Liver (tissue), 9 donors: ENCODE data around the gene CNTROB. TPM values are rescaled to one million over a fixed set of nuclear protein-coding genes. Genes with fewer than 3 reads are reported as not detected.

ENCODE experiments used
- DNase-seq: peaks from one replicate; pipeline ENCODE4 v3.0.0-alpha.2; 2017; ENCODE audit warnings: low spot score
- H3K27ac ChIP-seq, 2 donors: one replicate each; pipeline ENCODE4 v1.7.0; 2013; ENCODE audit warnings: inconsistent platforms in 2 of 2, low read length in 2 of 2, control low read depth in 1 of 2, low read depth in 1 of 2, mild to moderate bottlenecking in 1 of 2
- H3K27me3 ChIP-seq, 4 donors: one replicate each; pipeline versions ENCODE4 v1.6.1 to v1.7.0; 2013; ENCODE audit warnings: low read length in 3 of 4, inconsistent platforms in 1 of 4, mild to moderate bottlenecking in 1 of 4, moderate library complexity in 1 of 4; ENCODE audit not compliant: control insufficient read depth in 4 of 4, insufficient read depth in 4 of 4
- H3K36me3 ChIP-seq, 4 donors: one replicate each; pipeline versions ENCODE4 v1.6.1 to v1.7.0; 2013; ENCODE audit warnings: low read length in 3 of 4, mild to moderate bottlenecking in 3 of 4, low read depth in 1 of 4, moderate library complexity in 1 of 4; ENCODE audit not compliant: control insufficient read depth in 4 of 4, insufficient read depth in 3 of 4
- H3K4me1 ChIP-seq, 4 donors: one replicate each; pipeline versions ENCODE4 v1.6.1 to v1.7.0; 2013; ENCODE audit warnings: low read length in 3 of 4, mild to moderate bottlenecking in 3 of 4, moderate library complexity in 1 of 4; ENCODE audit not compliant: control insufficient read depth in 4 of 4, insufficient read depth in 4 of 4
- H3K4me3 ChIP-seq, 3 donors: one replicate each; pipeline versions ENCODE4 v1.6.1 to v1.7.0; 2013; ENCODE audit warnings: low read length in 3 of 3, control low read depth in 1 of 3, low read depth in 1 of 3, mild to moderate bottlenecking in 1 of 3
- H3K9ac ChIP-seq, 2 donors: one replicate each; pipeline ENCODE4 v1.7.0; 2013; ENCODE audit warnings: low read length in 2 of 2, mild to moderate bottlenecking in 2 of 2, moderate library complexity in 2 of 2, control low read depth in 1 of 2, low read depth in 1 of 2
- H3K9me3 ChIP-seq, 4 donors: one replicate each; pipeline versions ENCODE4 v1.6.1 to v1.7.0; 2013; ENCODE audit warnings: low read length in 3 of 4; ENCODE audit not compliant: control insufficient read depth in 4 of 4
- EGR1 ChIP-seq, 2 donors: IDR thresholded peaks; 2 replicates each; pipeline ENCODE4 v1.6.1; 2016 to 2018; ENCODE audit warnings: antibody characterized with exemption in 2 of 2, low read depth in 2 of 2
- HNF4A ChIP-seq, 2 donors: conservative IDR thresholded peaks; 2 replicates each; pipeline ENCODE4 v1.6.1; 2016; ENCODE audit warnings: antibody characterized with exemption in 2 of 2, mild to moderate bottlenecking in 2 of 2
- RAD21 ChIP-seq, 2 donors: IDR thresholded peaks; 2 replicates each; pipeline ENCODE4 v1.6.1; 2016; ENCODE audit warnings: antibody characterized with exemption in 2 of 2, mild to moderate bottlenecking in 2 of 2
- SP1 ChIP-seq: IDR thresholded peaks from 2 replicates; pipeline ENCODE4 v1.6.1; 2018; ENCODE audit warnings: antibody characterized with exemption, mild to moderate bottlenecking
- ZBTB33 ChIP-seq: IDR thresholded peaks from 2 replicates; pipeline ENCODE4 v1.6.1; 2016; ENCODE audit warnings: antibody characterized with exemption
- WGBS: extraction: QIAGEN DNeasy Blood & Tissue Kit; methylation state at CpG from one replicate; pipeline ENCODE4 v1.1.7; 2013; 5-methylcytosine and 5-hydroxymethylcytosine counted together
- polyA plus RNA-seq, 2 donors: library from polyadenylated mRNA; stranded (reverse) in 1 of 2; unstranded in 1 of 2; fragments of 200-250 nt in 1 of 2; fragments of >200 nt in 1 of 2; fragmentation: Nextera tagmentation in 1 of 2; extraction: Ambion mirVana in 1 of 2; gene quantifications; one replicate each; pipeline versions ENCODE4 v1.2.1 to v1.2.3, GENCODE V29; 2013 to 2015
- total RNA-seq, 2 donors: library from RNA; depleted of rRNA; stranded (reverse); fragments of >200 nt; gene quantifications; one replicate each; pipeline ENCODE4 v1.2.3, GENCODE V29; 2014
- TF ChIP-seq, protein P1 (sequence below): IDR thresholded peaks from 2 replicates; pipeline ENCODE4 v1.6.1; 2016; ENCODE audit warnings: antibody characterized with exemption, mild to moderate bottlenecking
- TF ChIP-seq, protein P2 (sequence below): IDR thresholded peaks from 2 replicates; pipeline ENCODE4 v1.6.1; 2016; ENCODE audit warnings: antibody characterized with exemption
- donor health status: healthy.
- donor health status: healthy.
- donor health status: healthy.
- donor health status: healthy.
- donor health status: healthy.

CNTROB gene
- total and polyA plus RNA-seq, 4 donors: 2.2 to 12.0 (median 8.6) TPM

DNA sequence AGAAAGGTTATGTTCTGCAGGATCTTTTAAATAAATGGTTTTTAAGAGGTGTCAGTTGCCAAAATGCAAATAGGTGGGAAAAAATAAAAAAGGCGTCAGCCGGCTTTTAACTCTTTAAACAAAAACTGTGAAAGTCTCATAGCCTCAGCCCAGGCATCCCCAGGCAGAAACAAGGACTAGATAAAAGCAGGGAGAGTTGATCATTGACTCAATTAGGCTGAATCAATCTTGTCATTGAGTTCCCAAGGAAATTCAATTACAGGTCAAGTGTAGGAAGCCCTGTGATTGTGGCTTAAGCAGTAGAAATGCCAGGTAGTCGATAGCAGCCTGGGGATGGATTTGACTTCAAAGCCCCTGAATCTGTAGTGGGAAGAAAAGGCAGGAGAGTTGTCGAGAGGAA is 39.6 kb downstream of the CNTROB start:
- DNase-seq: no peak
- TF ChIP-seq SP1 (no peak), EGR1 (IDR thresholded peaks at IDR 0.05; ENCODE audit: low read depth in 2 of 2) (no peak)
- TF ChIP-seq, protein P1, sequence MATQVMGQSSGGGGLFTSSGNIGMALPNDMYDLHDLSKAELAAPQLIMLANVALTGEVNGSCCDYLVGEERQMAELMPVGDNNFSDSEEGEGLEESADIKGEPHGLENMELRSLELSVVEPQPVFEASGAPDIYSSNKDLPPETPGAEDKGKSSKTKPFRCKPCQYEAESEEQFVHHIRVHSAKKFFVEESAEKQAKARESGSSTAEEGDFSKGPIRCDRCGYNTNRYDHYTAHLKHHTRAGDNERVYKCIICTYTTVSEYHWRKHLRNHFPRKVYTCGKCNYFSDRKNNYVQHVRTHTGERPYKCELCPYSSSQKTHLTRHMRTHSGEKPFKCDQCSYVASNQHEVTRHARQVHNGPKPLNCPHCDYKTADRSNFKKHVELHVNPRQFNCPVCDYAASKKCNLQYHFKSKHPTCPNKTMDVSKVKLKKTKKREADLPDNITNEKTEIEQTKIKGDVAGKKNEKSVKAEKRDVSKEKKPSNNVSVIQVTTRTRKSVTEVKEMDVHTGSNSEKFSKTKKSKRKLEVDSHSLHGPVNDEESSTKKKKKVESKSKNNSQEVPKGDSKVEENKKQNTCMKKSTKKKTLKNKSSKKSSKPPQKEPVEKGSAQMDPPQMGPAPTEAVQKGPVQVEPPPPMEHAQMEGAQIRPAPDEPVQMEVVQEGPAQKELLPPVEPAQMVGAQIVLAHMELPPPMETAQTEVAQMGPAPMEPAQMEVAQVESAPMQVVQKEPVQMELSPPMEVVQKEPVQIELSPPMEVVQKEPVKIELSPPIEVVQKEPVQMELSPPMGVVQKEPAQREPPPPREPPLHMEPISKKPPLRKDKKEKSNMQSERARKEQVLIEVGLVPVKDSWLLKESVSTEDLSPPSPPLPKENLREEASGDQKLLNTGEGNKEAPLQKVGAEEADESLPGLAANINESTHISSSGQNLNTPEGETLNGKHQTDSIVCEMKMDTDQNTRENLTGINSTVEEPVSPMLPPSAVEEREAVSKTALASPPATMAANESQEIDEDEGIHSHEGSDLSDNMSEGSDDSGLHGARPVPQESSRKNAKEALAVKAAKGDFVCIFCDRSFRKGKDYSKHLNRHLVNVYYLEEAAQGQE: no peak
- no peak overlapping the region for H3K9ac ChIP-seq
- no peaks in the 10 kb centered on the region for H3K27me3 ChIP-seq
- no peaks in the 10 kb centered on the region for H3K36me3 ChIP-seq
- H3K4me3 ChIP-seq: no peak overlapping the region
- 54% methylated on average over 4 of the region's 4 CpGs for WGBS
- H3K9me3 ChIP-seq: peaks cover 2 to 9% (median 6%) of the 10 kb centered on the region in 4 donors
- no peak overlapping the region for H3K27ac ChIP-seq
- H3K4me1 ChIP-seq: no peaks in the 10 kb centered on the region

DNA sequence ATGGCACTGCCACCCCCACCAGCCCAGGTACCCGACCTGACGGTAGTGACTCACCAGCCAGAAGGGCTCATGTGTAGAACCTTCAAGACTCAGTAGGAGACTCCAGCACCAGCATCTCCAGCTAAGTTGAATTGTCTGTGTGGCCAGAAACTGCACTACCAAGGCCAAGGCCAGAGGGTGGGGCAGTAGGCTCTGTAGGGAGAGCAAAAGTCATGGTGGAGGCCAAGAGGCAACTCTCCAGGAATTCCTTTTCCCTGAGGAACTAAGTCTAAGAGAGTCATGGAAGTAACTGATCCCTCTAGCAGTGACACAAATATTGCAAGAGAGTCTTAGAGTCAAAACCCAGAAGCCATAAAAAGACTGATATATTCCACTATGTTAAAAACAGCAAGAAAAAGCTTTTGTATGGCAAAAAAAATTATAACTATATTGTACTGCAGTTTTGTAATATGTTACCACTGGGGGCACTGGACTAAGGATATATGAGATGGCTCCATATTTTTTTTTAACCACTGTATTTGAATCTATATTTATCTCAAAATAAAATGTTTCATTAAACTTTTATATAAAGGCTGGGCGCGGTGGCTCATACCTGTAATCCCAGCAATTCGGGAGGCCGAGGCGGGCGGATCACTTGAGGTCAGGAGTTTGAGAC is 40.3 kb downstream of the CNTROB start:
- no peak for TF ChIP-seq HNF4A (conservative IDR thresholded peaks at IDR 0.05)
- WGBS: 92% methylated on average over 8 of the region's 8 CpGs

DNA sequence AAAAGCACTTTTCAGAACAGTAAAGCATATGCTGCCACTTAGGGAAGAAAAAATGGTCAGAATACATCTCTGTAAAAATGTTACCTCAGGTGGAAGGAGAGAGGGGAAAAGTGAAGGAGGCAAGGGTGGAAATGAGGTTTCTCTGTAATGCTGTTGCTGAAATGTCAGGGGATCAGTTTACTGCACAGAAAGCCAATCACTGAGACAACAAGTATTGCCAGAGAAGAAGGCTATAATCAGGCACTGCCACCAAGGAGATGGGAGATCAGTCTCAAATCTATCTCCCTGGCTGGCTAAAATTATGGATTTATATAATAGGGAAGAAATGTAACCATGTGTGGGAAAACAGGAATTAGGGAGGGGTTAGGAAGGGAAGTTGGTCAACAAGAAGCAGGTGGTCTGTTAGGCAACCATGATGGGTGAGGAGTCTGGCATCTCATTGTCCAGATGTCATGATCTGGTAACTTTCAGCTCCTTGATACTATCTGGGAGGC is 42.7 kb downstream of the CNTROB start:
- TF ChIP-seq HNF4A (conservative IDR thresholded peaks at IDR 0.05): no peak
- TF ChIP-seq, protein P2, sequence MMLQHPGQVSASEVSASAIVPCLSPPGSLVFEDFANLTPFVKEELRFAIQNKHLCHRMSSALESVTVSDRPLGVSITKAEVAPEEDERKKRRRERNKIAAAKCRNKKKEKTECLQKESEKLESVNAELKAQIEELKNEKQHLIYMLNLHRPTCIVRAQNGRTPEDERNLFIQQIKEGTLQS: no peak
- TF ChIP-seq RAD21 (IDR thresholded peaks at IDR 0.05): no peak
- TF ChIP-seq ZBTB33: no peak

More for the DNA sequence above, 40.3 kb downstream of the CNTROB start:
- Histone ChIP-seq H3K36me3 (no peaks in the 10 kb centered on the region), H3K27me3 (no peaks in the 10 kb centered on the region), H3K27ac (no peak overlapping the region), H3K4me3 (no peak overlapping the region), H3K4me1 (no peaks in the 10 kb centered on the region), H3K9ac (no peak overlapping the region), H3K9me3 (peaks cover 2 to 9% (median 6%) of the 10 kb centered on the region in 4 donors)
- no peak for DNase-seq

More for the DNA sequence above, 42.7 kb downstream of the CNTROB start:
- H3K4me1 ChIP-seq: no peaks in the 10 kb centered on the region
- no peaks in the 10 kb centered on the region for H3K27me3 ChIP-seq
- H3K9me3 ChIP-seq: peaks cover 2 to 9% (median 6%) of the 10 kb centered on the region in 4 donors
- no peak overlapping the region for H3K9ac ChIP-seq
- no peak overlapping the region for H3K4me3 ChIP-seq
- no peak overlapping the region for H3K27ac ChIP-seq
- no peaks in the 10 kb centered on the region for H3K36me3 ChIP-seq
- no peak for DNase-seq
